ENCODE results near the gene SSUH2. TPM values are rescaled to one million over a fixed set of nuclear protein-coding genes. Genes with fewer than 3 reads are reported as not detected.

Gene SSUH2
- total RNA-seq, 2 donors from 2014 or later: 5.3 to 7.9 TPM

DNA sequence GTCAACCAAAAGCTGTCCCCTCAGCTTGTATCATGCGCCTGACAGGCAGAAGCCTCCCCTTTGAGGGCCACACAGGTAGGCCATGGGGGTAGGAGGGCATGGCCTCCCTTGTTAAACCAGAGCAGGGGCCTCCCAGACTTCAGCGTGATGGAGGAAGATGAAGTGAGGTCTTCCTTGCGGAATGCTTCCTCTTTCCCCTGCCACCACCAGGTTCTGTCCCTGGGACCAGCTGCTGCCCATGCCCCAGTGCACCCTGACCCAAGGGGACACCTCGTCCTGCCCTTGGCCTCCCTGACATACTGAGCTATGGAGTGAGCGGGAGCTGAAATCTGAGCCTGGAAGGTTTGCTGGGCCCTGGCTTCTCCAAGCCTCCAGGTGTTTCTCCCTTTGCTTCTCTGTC is 26.7 kb downstream of the SSUH2 start:
- Mint-ChIP-seq H3K27ac (no peak overlapping the region), H3K36me3 (ENCODE audit: low read depth) (peaks cover 19% of the 10 kb centered on the region), H3K9me3 (peaks cover 3% of the 10 kb centered on the region), H3K27me3 (ENCODE audit: insufficient read depth) (no peaks in the 10 kb centered on the region), H3K4me3 (no peak overlapping the region), H3K4me1 (peaks cover 5% of the 10 kb centered on the region)
- no peak overlapping the region for H3K27ac ChIP-seq (ENCODE audit: low read depth, low read length)
- TF ChIP-seq, protein P1, sequence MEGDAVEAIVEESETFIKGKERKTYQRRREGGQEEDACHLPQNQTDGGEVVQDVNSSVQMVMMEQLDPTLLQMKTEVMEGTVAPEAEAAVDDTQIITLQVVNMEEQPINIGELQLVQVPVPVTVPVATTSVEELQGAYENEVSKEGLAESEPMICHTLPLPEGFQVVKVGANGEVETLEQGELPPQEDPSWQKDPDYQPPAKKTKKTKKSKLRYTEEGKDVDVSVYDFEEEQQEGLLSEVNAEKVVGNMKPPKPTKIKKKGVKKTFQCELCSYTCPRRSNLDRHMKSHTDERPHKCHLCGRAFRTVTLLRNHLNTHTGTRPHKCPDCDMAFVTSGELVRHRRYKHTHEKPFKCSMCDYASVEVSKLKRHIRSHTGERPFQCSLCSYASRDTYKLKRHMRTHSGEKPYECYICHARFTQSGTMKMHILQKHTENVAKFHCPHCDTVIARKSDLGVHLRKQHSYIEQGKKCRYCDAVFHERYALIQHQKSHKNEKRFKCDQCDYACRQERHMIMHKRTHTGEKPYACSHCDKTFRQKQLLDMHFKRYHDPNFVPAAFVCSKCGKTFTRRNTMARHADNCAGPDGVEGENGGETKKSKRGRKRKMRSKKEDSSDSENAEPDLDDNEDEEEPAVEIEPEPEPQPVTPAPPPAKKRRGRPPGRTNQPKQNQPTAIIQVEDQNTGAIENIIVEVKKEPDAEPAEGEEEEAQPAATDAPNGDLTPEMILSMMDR (conservative IDR thresholded peaks at IDR 0.05): no peak
- DNase-seq: no peak
- H3K9me3 ChIP-seq (ENCODE audit: control insufficient read depth, low read length): peaks cover 22% of the 10 kb centered on the region
- no peak overlapping the region for H3K9ac ChIP-seq (ENCODE audit: extremely low read depth, low read length, poor library complexity, severe bottlenecking)
- peaks cover 23% of the 10 kb centered on the region for H3K36me3 ChIP-seq (ENCODE audit: control insufficient read depth, insufficient read depth, low read length)
- H3K27me3 ChIP-seq (ENCODE audit: control insufficient read depth, insufficient read depth, low read length, poor library complexity, severe bottlenecking): no peaks in the 10 kb centered on the region
- 89 to 93% methylated on average over 5 of the region's 5 CpGs for WGBS, 2 experiments (ENCODE audit: insufficient coverage in 1 of 2, insufficient read length in 1 of 2)
- H3K4me3 ChIP-seq (ENCODE audit: low read length): no peak overlapping the region
- peaks cover 6% of the 10 kb centered on the region for H3K4me1 ChIP-seq (ENCODE audit: control insufficient read depth, insufficient read depth, low read length)

DNA sequence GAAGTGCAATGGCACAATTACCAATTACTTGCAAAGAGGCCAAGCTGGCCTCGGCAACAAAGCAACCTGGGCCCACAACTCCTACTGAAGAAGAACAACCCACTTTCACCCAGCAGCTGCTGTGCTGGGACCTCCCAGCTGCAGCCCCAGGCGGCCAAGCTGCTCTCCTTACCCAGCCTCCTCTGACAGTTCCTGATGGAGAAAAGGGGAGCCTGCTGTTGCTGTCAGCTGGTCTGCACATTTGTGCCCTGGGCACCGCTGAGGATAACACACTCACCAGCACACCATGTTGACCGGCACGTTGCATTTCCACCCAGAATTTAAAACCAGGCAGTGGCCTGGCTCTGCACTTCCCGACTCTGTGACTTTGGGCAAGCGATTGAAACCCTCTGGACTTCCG is 33.6 kb downstream of the SSUH2 start:
- H3K4me1 ChIP-seq (ENCODE audit: control insufficient read depth, insufficient read depth, low read length): peaks cover 6% of the 10 kb centered on the region
- Mint-ChIP-seq H3K36me3 (ENCODE audit: low read depth) (peaks cover 5% of the 10 kb centered on the region), H3K4me1 (peaks cover 16% of the 10 kb centered on the region), H3K27me3 (ENCODE audit: insufficient read depth) (no peaks in the 10 kb centered on the region), H3K9me3 (peaks cover 14% of the 10 kb centered on the region), H3K4me3 (no peak overlapping the region), H3K27ac (no peak overlapping the region)
- DNase-seq: peak; percentile 40
- no peaks in the 10 kb centered on the region for H3K27me3 ChIP-seq (ENCODE audit: control insufficient read depth, insufficient read depth, low read length, poor library complexity, severe bottlenecking)
- peaks cover 10% of the 10 kb centered on the region for H3K9me3 ChIP-seq (ENCODE audit: control insufficient read depth, low read length)
- no peaks in the 10 kb centered on the region for H3K36me3 ChIP-seq (ENCODE audit: control insufficient read depth, insufficient read depth, low read length)
- 94 to 96% methylated on average over 5 to 8 of the region's 8 CpGs for WGBS, 2 experiments (ENCODE audit: insufficient coverage in 1 of 2, insufficient read length in 1 of 2)
- no peak overlapping the region for H3K9ac ChIP-seq (ENCODE audit: extremely low read depth, low read length, poor library complexity, severe bottlenecking)
- peak overlapping the region; percentile 23 for H3K4me3 ChIP-seq (ENCODE audit: low read length)
- TF ChIP-seq, protein P1 (conservative IDR thresholded peaks at IDR 0.05): no peak
- no peak overlapping the region for H3K27ac ChIP-seq (ENCODE audit: low read depth, low read length)

DNA sequence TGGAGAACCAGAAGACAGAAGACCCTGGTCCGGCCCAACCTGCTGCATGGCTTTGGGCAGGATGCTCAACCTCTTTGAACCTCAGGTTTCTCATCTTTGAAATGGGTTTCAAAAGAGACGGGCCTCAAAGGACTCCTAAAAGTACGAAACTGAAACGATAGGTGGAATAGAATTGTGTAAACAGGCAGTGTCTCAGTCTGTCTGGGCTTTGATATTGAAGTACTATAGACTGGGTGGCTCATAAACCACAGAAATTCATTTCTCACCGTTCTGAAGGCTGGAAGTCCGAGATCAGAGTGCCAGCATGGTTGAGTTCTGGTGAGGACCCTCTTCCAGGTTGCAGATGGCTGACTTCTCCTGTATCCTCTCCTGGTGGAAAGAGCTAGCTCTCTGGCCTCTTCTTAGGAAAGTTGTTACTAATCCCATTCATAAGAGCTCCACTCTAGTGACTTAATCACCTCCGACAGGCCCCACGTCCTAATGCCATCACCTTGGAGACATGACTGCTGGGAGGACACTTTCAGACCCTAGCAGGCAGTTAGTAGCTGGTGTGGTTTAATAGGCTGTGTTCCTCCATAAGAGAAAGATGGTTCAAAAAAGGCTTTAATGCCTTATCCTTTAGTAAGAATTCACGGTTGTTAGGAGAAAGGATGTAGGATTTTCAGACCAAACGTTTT is 35.7 kb downstream of the SSUH2 start:
- Histone ChIP-seq H3K27me3 (ENCODE audit: control insufficient read depth, insufficient read depth, low read length, poor library complexity, severe bottlenecking) (no peaks in the 10 kb centered on the region), H3K9me3 (ENCODE audit: control insufficient read depth, low read length) (peaks cover 10% of the 10 kb centered on the region), H3K4me3 (ENCODE audit: low read length) (no peak overlapping the region), H3K36me3 (ENCODE audit: control insufficient read depth, insufficient read depth, low read length) (no peaks in the 10 kb centered on the region), H3K9ac (ENCODE audit: extremely low read depth, low read length, poor library complexity, severe bottlenecking) (no peak overlapping the region), H3K4me1 (ENCODE audit: control insufficient read depth, insufficient read depth, low read length) (peaks cover 6% of the 10 kb centered on the region), H3K27ac (ENCODE audit: low read depth, low read length) (no peak overlapping the region)
- TF ChIP-seq, protein P1 (conservative IDR thresholded peaks at IDR 0.05): no peak
- 82% methylated on average over 9 to 10 of the region's 10 CpGs for WGBS, 2 experiments (ENCODE audit: insufficient coverage in 1 of 2, insufficient read length in 1 of 2)
- Mint-ChIP-seq H3K4me1 (peaks cover 21% of the 10 kb centered on the region), H3K27ac (no peak overlapping the region), H3K9me3 (peaks cover 14% of the 10 kb centered on the region), H3K27me3 (ENCODE audit: insufficient read depth) (no peaks in the 10 kb centered on the region), H3K4me3 (no peak overlapping the region), H3K36me3 (ENCODE audit: low read depth) (peaks cover 5% of the 10 kb centered on the region)
- DNase-seq: peak; percentile 33

All from endodermal cell (in vitro differentiated cells).